GM18511 (cell line): ENCODE measurements around the gene SULF2.

ENCODE experiments used
- ATAC-seq: cut with Tn5 transposase; IDR thresholded peaks from one replicate; pipeline ENCODE4 v1.9.1; 2021; ENCODE audit warnings: mild to moderate bottlenecking, moderate library complexity; ENCODE audit not compliant: unreplicated experiment

Gene SULF2

DNA sequence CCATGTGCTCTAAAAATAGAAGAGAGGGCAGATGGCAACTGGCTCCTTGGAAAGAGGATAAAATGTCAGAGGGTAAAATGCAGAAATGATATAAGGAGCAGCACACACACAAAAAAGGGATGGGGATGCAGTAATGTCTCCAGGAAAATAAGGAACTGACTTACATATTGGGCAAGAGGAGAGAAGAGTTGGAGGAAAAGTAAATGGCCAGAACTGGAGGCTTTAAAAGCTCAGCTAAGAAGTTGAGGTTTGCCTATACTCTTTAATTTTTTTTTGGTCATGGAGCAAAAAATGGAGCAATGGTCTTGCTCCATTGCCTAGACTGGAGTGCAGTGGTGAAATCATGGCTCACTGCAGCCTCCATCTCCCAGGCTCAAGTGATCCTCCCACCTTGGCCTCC lies 93.7 kb downstream of the SULF2 start:
- ATAC-seq, result no peak

DNA sequence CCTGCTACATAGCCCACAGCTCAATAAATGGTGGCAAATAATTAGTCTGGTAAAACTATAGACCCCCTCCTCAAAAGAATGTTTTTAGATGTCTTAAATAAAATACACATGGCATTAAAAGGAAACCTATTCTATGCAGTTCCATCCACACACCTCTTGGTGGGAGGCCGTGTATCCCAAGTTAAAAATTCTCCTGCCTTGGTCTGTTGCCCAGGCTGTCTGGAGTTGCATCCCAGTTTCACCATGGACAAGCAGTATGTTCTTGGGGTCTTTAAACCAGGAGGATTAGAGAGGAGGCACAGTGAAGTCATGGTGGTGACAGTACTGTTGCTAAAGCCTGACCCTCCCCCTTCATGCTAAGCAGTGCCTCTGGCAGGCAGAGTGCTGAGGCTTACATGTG lies 95.5 kb downstream of the SULF2 start:
- ATAC-seq, result no peak

DNA sequence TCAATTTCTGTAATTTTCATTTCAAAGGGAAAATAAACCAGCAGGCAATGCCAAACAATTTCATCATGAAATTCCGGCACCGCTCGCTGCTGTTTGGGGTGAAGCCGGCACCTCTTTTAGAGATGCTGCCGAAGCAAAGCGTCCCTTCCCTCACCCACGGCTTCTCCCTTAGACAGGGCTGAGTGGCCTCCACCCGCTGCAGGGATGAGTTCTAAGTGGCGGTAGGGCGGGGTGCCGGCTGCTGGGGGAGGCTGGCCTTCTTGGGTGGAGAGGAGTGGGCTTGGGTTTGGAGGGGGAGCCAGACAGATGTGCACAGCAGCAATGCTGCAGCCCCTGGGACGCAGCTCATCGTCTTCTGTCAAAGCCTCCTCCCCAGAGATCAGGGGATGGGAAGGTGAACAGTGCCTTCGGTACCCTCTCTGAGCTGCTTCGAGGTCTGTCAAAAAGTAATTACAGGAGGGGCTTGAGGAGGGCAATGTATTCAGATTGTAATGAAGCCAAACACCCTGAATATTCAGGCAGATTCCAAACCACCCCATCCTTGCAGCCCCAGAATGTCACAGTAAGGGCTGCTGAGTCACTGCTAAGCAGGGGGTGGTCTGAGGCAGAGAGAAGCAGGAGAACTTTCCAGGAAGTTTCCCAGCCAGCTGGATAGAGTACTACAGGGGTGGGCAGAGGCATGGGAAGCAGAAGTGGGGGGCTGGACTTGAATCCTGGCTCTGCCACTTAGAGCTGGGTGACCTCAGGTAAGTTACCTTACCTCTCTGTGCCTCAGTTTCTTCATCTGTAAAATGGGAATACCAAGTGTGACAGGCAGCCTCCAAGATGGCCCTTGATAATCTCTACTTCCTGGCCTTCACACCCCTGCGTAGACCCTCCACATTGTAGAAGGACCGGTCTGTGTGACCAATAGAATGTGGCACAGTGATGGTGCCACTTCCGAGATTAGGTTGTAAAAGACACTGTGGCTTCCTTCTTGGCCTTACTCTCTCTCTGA lies 96.6 kb downstream of the SULF2 start:
- no peak for ATAC-seq

DNA sequence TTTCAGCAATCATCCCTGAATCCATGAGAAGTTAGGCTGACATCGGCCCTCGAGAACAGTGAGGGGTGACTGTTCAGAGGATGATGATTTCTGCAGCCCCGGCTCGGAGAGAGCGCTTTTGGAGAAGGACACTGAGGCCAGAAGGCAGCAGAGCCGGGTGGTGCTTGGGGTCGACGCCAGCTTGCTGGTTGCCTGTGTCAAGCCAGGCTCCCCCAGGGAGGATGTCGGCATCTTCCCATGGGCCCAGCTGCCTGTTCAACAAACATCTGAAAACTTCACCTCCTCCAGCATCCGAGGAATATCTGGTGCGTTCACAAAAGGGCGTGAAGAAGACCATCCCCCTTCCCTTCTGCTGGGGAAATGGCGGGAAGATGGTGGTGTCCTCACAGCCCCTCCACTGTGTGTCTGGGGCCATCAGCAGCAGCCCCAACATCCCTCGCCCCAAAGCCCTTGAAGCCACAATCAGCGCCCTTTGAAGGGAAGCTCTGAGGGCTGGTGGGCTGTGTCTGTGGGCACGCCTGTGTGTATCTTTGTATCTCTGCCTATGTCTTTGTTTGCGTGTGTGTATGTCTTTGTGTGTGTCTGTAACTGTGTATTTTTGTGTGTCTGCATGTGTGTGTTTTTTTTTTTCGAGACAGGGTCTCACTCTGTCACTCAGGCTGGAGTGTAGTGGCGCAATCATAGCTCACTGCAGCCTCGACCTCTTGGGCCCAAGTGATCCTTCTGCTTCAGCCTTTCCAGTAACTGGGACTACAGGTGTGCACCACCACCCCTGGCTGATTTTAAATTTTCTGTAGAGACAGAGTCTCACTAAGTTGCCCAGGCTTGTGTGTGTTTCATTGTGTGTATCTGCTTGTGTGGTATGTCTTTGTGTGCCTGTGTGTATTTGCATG lies 97.9 kb downstream of the SULF2 start:
- ATAC-seq, result no peak

DNA sequence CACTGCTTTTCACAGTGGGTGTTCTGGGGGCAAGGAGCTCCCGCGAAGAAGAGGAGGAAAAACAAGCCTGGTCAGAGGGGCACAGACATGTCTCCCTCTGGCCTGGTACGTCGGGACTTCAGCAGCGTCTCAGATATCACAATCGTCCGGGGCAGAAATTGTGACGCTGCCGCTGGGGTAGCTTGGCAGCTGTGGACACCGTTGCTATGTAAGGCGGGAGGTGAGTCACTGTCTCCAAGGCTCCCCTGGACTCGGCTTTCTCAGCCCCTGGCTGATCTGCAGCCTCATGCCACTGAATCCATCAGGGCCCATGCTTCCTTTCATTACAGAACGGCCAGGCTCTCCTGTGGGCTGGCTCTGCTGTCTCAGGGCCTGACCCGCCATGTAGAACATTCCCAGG lies 98.7 kb downstream of the SULF2 start:
- ATAC-seq, result no peak

DNA sequence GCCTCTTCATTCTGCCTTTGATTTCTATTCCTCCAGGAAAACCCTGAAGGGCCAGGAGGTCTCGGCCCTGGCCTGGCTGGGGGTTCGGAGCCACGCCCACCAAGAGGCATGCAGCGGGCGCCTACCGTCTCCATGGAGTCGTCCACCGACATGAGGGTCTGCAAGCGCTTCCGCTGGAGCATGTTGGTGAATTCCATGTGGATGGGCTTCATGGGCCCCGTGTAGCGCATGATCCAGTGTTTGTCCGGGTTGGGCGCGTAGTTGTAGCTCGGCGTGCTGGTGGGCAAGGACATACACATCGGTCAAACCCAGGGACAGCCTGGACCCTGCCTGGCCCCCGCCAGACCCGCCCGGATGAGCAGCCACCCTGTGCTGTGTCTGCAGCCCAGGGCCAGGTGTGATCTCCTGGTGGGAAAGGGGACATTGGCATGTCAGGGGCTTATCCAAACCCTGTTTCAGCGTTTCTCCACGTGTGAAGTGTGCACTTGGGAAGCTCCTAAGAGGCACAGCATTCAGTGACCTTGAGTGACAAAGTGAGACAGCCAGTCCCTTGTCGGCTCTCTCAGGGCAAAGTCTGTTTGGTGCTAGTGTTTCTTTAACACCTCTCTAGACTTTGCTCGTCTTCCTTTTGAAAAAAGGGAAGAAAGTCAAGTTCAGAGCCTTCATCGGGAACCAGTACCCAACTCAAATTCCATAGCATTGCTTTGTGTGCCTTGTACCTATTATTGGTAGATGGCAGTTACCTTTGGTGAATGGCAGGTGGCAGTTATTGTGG lies 100.8 kb downstream of the SULF2 start:
- ATAC-seq, result no peak

DNA sequence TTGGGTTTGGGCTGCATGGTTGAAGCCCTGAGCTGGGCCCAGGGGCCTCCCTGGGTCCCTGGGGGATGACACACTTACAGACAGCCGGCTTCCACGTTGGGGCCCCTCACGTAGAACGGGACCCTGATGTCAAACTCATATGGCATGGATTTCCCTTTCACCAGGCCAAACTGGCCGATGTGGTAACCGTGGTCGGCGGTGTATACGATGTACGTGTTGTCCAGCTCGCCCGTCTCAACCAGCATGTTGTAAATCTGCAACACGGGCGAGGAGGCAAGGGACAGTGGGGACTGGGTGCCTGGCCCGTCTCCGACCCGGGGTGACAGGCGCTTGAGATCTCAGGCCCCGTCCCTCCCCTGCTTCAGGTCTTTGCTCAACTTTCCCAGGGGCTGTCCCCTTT lies 102.4 kb downstream of the SULF2 start:
- ATAC-seq, result no peak

DNA sequence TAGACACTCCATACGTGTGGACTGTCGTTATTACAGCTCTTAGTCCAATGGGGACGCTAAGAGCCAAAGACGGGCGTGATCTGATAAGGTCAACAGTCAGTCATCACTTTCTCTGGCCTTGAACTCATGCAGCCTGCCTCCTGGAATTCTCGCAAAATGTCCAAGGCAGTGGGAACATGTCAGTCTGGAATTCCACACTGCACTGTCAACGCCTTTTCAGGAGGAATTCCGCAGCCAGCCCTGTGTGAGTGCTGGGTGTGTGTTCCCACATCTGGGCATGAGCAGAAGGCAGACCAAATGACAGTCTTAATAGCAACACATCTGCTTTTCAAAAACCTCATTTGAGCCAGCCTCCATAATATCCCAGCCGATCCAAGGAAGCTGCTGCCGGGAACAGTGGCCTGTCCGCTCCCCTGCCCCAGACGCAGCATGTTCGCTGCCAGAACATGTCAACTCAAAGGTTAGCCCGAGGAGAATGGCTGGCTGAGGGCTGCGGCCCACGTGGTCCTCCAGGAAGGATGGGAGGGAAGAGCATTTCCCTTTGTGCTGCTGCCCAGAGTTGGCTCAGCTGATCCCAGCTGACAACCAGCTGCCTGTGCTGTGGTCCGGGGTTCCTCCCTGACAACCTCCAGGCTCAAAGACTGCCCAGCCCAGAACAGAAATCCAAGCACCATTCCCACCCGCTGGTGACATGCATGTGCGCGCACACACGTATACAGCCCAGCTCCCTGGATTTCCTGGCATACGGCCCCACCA lies 103.1 kb downstream of the SULF2 start:
- ATAC-seq, result no peak

DNA sequence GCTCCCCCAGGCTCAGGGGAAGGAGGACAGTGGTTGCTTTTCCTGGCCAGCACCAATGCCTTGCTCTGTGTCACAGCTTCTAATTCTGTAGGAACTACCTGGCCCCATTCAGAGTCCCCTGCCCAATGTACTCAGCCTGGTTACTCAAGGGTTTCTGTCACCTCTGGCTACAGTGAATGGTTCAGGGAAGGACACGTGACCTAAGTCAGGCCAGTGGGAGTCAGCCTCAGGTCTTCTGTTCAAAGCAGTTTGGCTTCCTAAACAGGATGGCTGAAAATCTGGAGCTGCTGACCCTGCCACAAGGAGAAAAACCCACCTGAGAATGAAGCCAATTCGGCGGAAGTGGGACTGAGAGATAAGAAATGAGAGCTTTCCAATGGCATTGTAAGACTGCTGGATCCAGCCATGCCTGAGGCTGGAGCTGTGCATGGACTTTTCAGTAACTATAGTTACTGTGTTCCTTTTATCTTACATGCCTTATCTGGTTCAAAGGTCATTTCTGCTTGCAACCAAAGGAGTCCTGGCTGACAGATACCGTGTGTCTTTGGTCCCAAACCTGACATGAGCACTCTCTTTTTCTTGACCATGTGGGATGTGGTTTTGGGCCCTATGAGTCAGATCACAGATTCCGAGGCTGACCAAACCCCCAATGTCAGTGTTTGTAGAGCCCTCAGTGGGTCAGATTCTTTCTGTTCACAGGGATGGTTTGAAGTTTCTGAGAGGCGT lies 104.3 kb downstream of the SULF2 start:
- no peak for ATAC-seq

DNA sequence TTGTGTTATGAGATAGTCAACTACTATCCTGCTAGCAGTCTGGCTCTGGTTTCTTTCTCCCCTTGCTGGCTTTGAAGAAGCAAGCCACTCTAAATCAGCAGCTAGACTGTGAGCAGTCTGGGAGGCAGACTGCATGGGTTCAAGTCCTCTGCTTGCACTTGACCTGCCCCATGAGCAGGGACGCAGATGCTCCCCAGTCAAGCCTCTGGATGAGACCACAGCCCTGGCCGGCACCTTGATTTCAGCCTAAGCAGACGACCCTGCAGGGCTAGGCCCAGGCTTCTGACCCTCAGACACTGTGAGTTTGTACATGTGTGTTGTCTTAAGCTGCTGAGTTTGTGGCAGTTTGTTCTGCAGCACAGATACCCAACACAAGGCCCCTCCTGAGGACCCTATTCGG lies 105.8 kb downstream of the SULF2 start:
- no peak for ATAC-seq

DNA sequence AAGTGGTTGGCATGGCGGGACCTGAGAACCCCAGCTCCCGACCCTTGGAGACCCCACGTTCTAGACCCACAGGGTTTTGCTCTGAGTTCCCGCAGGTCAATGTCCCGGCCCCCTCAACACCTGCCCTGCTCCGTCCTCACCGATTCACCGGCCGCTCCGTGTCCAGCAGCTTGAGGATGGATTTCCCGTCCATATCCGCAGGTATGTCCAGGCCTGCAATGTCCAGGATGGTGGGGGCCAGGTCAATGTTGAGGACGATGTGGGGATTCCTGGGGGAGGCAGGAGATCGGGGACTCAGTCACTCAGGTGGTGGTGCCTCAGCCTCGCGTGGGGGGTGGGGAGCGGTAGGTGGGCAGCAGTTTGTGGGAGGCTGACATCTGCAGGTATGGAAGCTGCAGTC lies 106.7 kb downstream of the SULF2 start:
- ATAC-seq, result no peak

DNA sequence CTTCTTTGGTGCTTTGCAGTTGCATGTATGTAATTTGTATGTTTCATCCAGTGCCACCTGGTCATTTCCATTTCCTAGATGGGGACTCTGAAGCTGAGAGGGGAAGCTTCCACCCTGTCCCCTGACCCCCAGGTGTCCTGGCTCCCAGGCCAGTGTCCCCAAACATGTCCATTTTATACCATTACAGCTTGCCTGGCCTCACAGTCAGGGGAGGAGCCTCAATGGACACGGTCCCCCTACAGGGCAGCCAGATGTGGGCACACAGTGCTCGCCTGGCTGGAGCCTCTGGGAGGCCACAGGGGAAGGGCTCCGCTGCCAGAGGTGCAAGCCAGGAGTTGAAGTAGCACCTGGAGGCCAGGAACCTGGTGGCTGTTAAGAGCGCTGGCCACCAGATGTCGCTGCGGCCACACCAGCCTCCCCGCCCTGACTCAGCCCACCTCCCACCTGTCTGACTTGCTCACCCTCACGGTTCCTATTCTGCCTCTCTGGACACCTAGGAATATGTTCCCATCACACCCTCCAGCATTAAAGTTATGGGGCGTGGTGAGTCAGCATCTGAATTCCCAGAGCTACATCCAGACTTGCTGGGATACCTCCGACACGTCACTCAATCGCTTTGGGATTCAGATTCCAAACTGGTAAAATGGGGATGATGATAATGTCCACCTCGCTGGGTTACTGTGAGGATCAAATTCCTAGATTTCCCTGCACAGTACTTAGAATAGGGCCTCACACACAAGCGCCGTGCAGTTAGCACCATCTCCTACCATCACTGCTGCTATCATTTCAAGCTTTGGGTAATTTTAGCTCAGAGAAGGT lies 107.4 kb downstream of the SULF2 start:
- no peak for ATAC-seq

DNA sequence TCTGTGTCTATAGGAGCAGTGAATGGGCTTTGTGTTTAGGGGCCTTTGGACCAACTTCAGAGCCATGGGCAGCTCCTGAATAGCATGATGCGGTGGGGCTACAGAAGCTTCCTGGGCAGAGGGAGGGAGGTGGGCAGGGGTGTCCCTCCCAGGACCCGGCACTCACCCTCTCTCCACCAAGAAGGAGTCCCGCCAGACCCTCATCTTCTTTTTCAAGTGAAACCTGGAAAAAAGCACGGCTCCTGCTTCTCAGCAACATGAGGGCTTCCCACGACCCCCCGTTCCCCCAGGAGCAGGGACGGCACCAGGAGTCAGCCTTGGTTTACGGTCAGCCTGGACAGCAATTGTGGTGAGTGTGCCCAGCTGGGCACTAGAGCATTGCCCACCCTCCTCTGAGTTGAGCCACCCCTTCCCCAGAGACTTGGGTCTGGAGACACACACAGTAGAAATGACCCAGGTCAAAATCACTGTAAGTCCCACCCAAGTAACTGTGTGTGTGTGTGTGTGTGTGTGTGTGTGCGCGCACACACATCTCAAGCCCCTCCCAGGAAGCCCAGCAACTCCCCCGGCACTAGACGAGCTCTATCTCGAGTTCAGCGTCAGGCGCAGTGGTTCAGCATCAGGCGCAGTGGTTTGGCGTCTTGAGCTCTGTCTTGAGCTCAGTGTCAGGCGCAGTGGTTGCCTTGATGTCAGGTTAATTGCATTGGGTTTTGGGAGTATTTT lies 108.2 kb downstream of the SULF2 start:
- no peak for ATAC-seq

DNA sequence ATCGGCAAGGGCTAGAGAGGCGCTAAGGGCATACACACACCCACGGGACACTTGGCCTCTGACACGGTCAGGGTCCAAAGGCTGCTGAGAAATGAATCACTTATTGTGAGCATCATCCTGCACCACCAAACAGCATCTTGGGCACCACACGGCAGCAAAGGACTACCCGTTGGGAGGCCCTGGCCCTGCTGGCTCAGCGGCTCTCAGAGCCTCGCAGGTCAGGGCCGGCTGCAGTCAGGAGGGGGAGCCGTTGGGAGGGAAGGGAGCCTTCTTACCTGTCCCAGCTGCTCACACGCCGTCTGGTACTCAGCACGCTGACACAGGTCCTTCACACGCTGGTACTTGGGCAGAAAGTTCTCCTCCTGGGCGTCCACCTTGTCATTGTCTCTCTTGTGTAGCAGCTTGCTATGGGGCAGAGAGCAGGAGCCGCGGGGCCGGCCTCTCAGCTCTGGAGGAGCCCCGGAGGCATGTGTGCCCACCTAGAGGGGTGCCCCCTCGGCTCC lies 109.0 kb downstream of the SULF2 start:
- no peak for ATAC-seq

DNA sequence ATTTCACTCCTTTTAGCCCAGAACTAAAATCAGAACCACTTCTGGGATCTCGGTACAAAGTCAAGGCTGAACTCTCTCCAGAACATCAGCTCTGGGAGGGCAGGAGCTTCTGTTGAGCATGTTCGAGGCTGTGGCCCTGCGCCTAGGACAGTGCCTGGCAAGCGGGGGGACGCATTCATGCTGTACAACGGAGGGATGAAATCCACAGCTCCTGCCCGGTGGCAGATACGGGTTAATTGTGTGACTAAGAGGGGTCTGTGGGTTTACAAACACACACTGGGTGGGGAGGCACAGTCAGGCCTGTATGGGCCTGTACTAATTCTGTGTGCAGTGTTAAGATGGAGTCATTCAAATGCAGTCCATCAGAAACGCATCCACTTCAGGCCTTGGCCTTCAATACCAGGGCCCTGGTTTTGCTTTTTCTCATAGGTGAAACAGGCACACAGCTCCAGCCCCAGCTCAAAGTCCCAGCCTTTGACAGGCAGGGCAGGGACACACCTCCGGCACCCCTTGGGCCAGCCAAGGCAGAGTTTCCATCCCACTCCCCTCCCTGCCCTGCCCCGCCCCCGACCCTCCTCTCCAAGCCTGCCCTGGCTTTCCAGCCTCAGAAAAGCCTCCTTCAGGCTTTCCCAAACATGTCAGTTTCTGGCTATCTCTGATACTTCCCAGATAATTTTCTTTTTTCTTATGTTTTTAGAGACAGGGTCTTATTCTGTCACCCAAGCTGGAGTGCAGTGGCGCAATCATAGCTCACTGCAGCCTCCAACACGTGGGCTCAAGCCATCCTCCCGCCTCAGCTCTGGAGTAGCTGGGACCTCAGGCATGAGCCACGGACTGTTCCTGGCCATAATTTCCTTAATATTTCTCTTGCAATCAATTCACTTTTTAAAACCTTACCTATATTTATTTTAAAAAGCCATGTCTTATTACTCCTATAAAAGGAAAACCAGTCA lies 109.8 kb downstream of the SULF2 start:
- ATAC-seq, result no peak

DNA sequence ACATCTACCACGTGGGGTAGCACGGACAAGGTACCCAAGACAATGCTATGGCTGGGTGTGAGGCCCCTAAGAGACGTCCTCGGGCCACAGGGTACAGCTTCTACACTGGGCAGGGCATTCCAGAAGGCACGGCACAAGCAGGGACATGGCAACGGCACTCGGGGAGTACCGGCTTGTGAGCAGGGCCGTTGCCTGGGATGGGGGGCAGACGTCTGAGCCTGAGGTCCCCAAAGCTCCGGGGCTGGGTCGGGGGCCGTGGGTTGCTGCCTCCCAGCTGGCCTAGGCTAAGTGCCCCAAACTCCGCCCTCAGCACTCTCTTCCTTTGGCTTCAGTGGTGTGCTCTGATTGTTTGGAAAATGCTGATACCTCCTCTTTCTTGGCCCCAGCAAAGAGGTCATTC lies 110.6 kb downstream of the SULF2 start:
- ATAC-seq, result no peak

DNA sequence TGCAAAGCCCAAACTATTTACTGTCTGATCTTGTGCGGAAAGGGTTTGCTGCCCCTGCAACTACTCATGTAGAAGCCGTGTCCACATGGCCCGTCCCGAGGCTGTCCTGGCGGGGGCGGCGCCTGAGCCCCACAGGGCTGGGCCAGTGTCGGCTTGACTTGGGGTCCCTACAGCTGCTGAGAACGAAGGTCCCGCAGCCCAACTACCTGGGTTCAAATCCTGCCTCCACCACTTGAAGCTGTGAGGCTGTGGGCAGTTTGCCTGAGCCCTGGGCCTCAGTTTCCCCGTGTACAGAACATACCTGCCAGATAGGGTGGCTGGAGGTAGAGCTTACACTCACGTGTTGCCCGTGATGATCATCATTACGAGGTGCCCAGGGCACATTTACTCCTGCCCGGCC lies 111.1 kb downstream of the SULF2 start:
- no peak for ATAC-seq
